Fibroblast of skin of scalp (primary cell): ENCODE results near the gene SLC30A7.

Source experiments
- DNase-seq: peaks from one replicate; pipeline ENCODE4 v3.0.0-alpha.2; 2013

SLC30A7 gene

GRCh38 chr1:101029184-101029583 lies 133.3 kb downstream of the SLC30A7 start:
- DNase-seq = no peak

GRCh38 chr1:101030881-101031280 lies 135.0 kb downstream of the SLC30A7 start:
- no peak for DNase-seq
